ENCODE measurements around the gene ALDH4A1. TPM values are rescaled to one million over a fixed set of nuclear protein-coding genes. Genes with fewer than 3 reads are reported as not detected.

Gene ALDH4A1
- total and polyA plus RNA-seq, 9 of the 15 experiments (the other 6 are each of a cell fraction or from before 2014, with no cell fraction given), result 0.27 to 31.4 (median 16.6) TPM

- no TSS peak for BruUV-seq (replicated peaks)
- no peak for DNase-seq (ENCODE audit: extremely low read depth in 1 of 4, low spot score in 3 of 4)
- no peak overlapping the region for H3K4me2 ChIP-seq (ENCODE audit: insufficient read depth, low read length)
- 0 out of 3 replicates have a peak, but pooled peaks cover 6% of the 10 kb centered on the region for H3K36me3 ChIP-seq (ENCODE audit: control insufficient read depth, insufficient read depth, low read length)
- ChIA-PET CTCF (ENCODE audit: low intra/inter-chr PET ratio) (no interaction called here), POLR2A (interaction anchor here (0.6 to 1.5 kb wide), 3 partner anchors 9 to 660 kb away, joined by 3 to 7 read pairs (median 3); no protein-coding TSS in a partner anchor)
- peak overlapping the region in 1 of 2 experiments; percentile 55; a peak in 1 of 4 replicates for H3K9ac ChIP-seq (ENCODE audit: insufficient read depth in 1 of 2, low read depth in 2 of 2, low read length in 2 of 2)
- no peaks in the 10 kb centered on the region for H3K27me3 ChIP-seq (ENCODE audit: control insufficient read depth in 2 of 2, insufficient read depth in 2 of 2, low read length in 2 of 2)
- H3K9me1 ChIP-seq (ENCODE audit: control insufficient read depth, insufficient read depth, low read length), result no peaks in the 10 kb centered on the region
- no peak for ATAC-seq
- in situ Hi-C loops (cut with MboI) (loop anchor here (10.0 kb wide), 1 partner anchor 325 kb away; no protein-coding TSS in a partner anchor), intact Hi-C loops (cut with micrococcal nuclease) (loop anchor here (10.0 kb wide), 1 partner anchor 755 kb away; no protein-coding TSS in a partner anchor)
- no peaks in the 10 kb centered on the region for H3K9me3 ChIP-seq (replicated peaks; ENCODE audit: control insufficient read depth, insufficient read depth, low read depth, low read length)
- TF ChIP-seq ZFP36 (IDR thresholded peaks at IDR 0.05; ENCODE audit: low read depth, low read length, partially characterized antibody) (peak; percentile 8), SPI1 (IDR thresholded peaks at IDR 0.05; ENCODE audit: borderline replicate concordance, low read depth, low read length) (peak; percentile 91), BCOR (IDR thresholded peaks at IDR 0.05) (peak; percentile 86), THRAP3 (IDR thresholded peaks at IDR 0.05; ENCODE audit: borderline replicate concordance) (no peak), NR4A1 (CRISPR knock-in tag; IDR thresholded peaks at IDR 0.05) (no peak), NR4A1 (tag; IDR thresholded peaks at IDR 0.05) (no peak), ZFX (CRISPR knock-in tag; IDR thresholded peaks at IDR 0.05) (peak; percentile 38), ADNP (tag; IDR thresholded peaks at IDR 0.05) (peak; percentile 70), KDM1A (IDR thresholded peaks at IDR 0.05) (peak; percentile 41 to 44; a peak in 2 of 4 replicates), MAX (CRISPR knock-in tag; IDR thresholded peaks at IDR 0.05) (peak; percentile 38; the same call in 1 of the 2 replicates), RBM25 (IDR thresholded peaks at IDR 0.05; ENCODE audit: low read depth, low read length, severe bottlenecking) (peak; percentile 90)
- H2AFZ ChIP-seq (ENCODE audit: low read depth, low read length), result no peak overlapping the region
- WGBS (ENCODE audit: insufficient coverage, low coverage, missing lambda C conversion rate), result 65% methylated on average over 4 of the region's 4 CpGs
- H3K4me1 ChIP-seq (replicated peaks in 1 of 2; ENCODE audit: control insufficient read depth in 2 of 2, insufficient read depth in 2 of 2, low read length in 2 of 2), result peaks cover 28 to 33% of the 10 kb centered on the region in 2 experiments
- peaks cover 11% of the 10 kb centered on the region; the same call in 1 of the 3 replicates for H3K79me2 ChIP-seq (ENCODE audit: control insufficient read depth, insufficient read depth, low read length)
- H4K20me1 ChIP-seq (replicated peaks; ENCODE audit: control insufficient read depth, insufficient read depth, low read length), result peaks cover 15% of the 10 kb centered on the region
- H3K27ac ChIP-seq (ENCODE audit: extremely low read depth, low read depth, low read length), result no peak overlapping the region
- no peak for FAIRE-seq
- H3K4me3 ChIP-seq, result no peak overlapping the region
Measured at GRCh38 chr1:18899363-18900049, 2.8 kb downstream of the ALDH4A1 start.
